Activated CD4-positive, alpha-beta T cell treated with anti-CD3 and anti-CD28 coated beads, Interleukin-2, amount 10 ng/mL, durations not matched to agents 24 days and 14 days (primary cell): ENCODE results near the gene RYR1. TPM values are rescaled to one million over a fixed set of nuclear protein-coding genes. Genes with fewer than 3 reads are reported as not detected.

Experiments
- DNase-seq: peaks from one replicate; pipeline ENCODE4 v3.0.0; 2022
- H3K27ac Mint-ChIP-seq: one replicate; pipeline ENCODE4 v1.8.0; 2022; ENCODE audit warnings: mild to moderate bottlenecking, mixed read lengths
- H3K27me3 Mint-ChIP-seq: one replicate; pipeline ENCODE4 v1.8.0; 2022; ENCODE audit warnings: mixed read lengths
- H3K36me3 Mint-ChIP-seq: one replicate; pipeline ENCODE4 v1.8.0; 2022; ENCODE audit warnings: low read depth, mild to moderate bottlenecking, mixed read lengths
- H3K4me1 Mint-ChIP-seq: one replicate; pipeline ENCODE4 v1.8.0; 2021; ENCODE audit warnings: mixed read lengths
- H3K4me3 Mint-ChIP-seq: one replicate; pipeline ENCODE4 v1.8.0; 2022; ENCODE audit warnings: mild to moderate bottlenecking, moderate library complexity, mixed read lengths
- H3K9me3 Mint-ChIP-seq: one replicate; pipeline ENCODE4 v1.8.0; 2021; ENCODE audit warnings: mixed read lengths
- intact Hi-C: fragments of 100-400 bp; cut with micrococcal nuclease; formaldehyde crosslinking; loops from one replicate; pipeline ENCODE4 v1.15.1; 2023
- total RNA-seq: library from RNA; stranded (reverse); gene quantifications from 2 replicates; pipeline ENCODE4 v1.2.3, GENCODE V29; 2022

RYR1 gene
- 3.6 and 4.0 TPM in 2 replicates for total RNA-seq

DNA sequence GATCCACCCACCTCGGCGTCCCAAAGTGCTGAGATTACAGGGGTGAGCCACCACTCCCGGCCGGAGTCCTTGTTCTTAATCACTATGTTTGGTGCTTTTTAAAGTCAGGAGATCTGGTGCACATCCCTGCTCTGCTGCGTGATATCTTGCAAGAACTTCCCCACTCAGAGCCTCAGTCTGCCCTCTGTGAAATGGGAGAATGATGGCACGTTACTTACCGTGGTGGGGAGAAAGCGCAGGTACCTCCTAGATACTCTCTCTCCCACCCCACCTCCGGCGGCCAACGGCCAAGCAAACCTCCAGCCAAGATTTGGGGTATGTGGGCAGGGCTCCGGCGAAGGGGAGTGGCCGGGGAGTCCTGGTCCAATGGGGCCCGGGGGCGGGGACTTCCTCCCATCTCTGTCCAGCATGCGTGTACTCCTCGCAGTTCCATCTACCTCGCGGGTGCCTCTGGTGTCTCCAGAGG, at the start of gene RYR1:
Gene RYR1, plus strand, starts transcription at position 424 of the 466 bp plus-strand sequence. CDS start 139 bp downstream, outside the sequence.
- peak within 1 kb of the TSS; percentile 74 for H3K27ac Mint-ChIP-seq
- H3K9me3 Mint-ChIP-seq, result no peaks in the 10 kb centered on the region
- peaks cover 15% of the 10 kb centered on the region for H3K27me3 Mint-ChIP-seq
- intact Hi-C loops, result no loop called here
- peaks cover 21% of the 10 kb centered on the region for H3K4me1 Mint-ChIP-seq
- H3K36me3 Mint-ChIP-seq, result no peaks in the 10 kb centered on the region
- DNase-seq, result peak; percentile 87
- H3K4me3 Mint-ChIP-seq, result peak within 1 kb of the TSS; percentile 53

- no peak for DNase-seq
- no peak overlapping the region for H3K27ac Mint-ChIP-seq
- peaks cover 13% of the 10 kb centered on the region for H3K4me1 Mint-ChIP-seq
- H3K4me3 Mint-ChIP-seq, result no peak overlapping the region
- no peaks in the 10 kb centered on the region for H3K9me3 Mint-ChIP-seq
- peaks cover 54% of the 10 kb centered on the region for H3K36me3 Mint-ChIP-seq
- H3K27me3 Mint-ChIP-seq, result peaks cover 4% of the 10 kb centered on the region
- intact Hi-C loops, result no loop called here
These were observed 49.7 kb upstream of the RYR1 start for GRCh38 chr19:38383743-38384142.

DNA sequence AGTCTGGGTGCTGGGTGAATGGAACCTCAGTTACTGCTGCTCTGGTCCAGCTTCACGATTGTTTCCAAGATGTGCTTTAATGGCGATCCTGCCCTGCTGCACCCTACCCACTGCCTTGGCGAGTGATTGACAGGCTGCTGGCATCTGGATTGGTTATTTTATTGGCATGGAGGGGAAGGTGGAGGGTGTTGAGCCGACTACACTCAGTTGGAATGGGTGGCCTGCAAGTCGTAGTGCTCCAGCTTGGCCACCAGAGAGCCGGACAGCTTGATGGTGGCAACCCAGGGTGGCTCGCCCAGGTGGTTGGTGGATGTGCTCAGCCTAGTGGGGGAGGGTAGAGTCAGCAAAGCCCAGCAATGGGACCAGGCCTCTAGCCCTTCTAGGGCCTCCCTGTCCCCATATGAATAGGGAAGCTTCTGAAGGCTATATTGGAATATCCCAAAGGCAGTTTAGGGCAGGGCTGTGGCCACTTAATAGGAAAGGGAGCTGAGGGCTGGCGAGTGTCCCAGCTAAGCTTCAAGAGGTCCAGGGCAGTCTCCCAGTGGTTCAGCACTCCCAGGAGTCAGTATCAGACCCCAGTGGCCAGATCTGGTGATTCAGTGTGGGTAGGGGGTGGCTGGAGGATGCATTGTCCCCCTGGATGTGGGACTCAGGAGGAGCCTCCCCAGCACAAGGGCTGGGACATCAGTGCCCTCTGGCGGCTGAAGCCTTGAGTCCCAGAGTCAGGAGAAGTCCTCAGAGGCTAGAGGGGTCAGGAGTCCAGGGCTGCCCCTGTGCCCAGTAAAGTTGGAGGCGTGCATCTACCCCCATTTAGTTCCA, 49.1 kb upstream of the RYR1 start:
- Mint-ChIP-seq H3K4me3 (no peak overlapping the region), H3K27me3 (peaks cover 6% of the 10 kb centered on the region), H3K36me3 (peaks cover 48% of the 10 kb centered on the region), H3K9me3 (no peaks in the 10 kb centered on the region), H3K27ac (no peak overlapping the region), H3K4me1 (peaks cover 15% of the 10 kb centered on the region)
- intact Hi-C loops, result no loop called here
- no peak for DNase-seq

GRCh38 chr19:38385057-38385803, 48.3 kb upstream of the RYR1 start:
- Mint-ChIP-seq H3K4me1 (peaks cover 16% of the 10 kb centered on the region), H3K9me3 (no peaks in the 10 kb centered on the region), H3K4me3 (peak overlapping the region; percentile 19), H3K36me3 (peaks cover 44% of the 10 kb centered on the region), H3K27ac (no peak overlapping the region), H3K27me3 (peaks cover 11% of the 10 kb centered on the region)
- DNase-seq, result no peak
- intact Hi-C loops, result no loop called here

DNA sequence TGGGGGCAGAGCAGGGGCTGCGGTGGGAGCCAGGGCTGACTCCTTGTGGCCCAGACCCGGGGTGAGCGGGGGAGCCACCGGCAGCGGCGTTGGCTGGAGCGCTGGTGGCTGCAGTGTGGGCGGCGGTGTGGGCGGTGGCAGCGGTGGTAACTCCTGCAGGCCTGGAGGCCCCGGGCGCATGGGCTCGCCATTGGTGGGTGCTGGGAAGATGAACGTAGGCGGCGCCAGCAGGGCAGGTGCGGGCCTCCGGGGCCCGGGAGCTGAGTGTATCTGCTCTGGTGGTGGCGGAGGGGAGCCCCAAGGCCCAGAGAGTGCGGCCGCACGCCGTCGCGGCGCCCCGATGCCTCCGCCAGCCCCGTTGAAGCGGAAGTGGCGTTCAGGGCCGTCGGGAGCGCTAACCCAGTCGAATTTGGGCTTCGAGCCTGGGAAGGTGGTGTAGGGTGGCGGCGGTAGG, 47.7 kb upstream of the RYR1 start:
- intact Hi-C loops, result no loop called here

DNA sequence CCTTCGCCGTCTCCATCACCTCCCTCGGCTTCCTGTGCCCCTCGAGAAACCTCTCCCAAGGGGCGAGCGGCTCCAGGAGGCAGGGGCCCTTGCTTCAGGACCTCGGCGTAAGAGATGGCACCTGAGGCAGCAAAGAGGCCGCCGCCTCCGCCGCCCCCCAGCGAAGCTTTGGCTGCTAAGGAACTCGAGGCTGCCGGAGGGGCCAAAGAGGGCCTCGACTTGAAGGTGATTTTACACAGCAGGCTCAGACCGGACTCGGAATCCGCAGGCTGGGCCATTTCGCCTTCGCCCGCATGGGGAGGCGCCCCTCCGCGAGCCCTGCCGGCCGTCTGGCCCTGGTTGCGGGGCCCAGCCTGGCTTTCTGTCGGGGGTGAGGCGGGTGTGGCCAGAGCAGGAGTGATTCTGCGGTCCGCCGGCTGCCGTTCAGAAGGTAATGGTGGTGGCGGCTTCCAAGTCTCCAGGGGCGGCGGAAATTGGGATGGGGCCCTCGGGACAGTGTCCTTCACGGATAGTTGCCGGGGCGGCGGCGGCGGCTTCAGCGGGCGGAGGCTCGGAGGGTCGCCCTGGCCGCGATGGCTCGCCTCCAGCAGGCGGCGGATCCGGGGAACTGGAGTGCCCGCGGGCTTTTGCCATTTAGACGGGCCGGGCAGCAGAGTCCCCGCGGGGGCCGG, 47.1 kb upstream of the RYR1 start:
- Mint-ChIP-seq H3K27ac (no peak overlapping the region), H3K36me3 (peaks cover 33% of the 10 kb centered on the region), H3K9me3 (no peaks in the 10 kb centered on the region), H3K4me3 (peak overlapping the region; percentile 23), H3K27me3 (peaks cover 19% of the 10 kb centered on the region), H3K4me1 (peaks cover 14% of the 10 kb centered on the region)
- intact Hi-C loops, result no loop called here
- no peak for DNase-seq

More for the DNA sequence above, 47.7 kb upstream of the RYR1 start:
- Mint-ChIP-seq H3K27ac (no peak overlapping the region), H3K4me3 (no peak overlapping the region), H3K4me1 (peaks cover 14% of the 10 kb centered on the region), H3K36me3 (peaks cover 38% of the 10 kb centered on the region), H3K9me3 (no peaks in the 10 kb centered on the region), H3K27me3 (peaks cover 13% of the 10 kb centered on the region)
- DNase-seq, result no peak

- Mint-ChIP-seq H3K4me3 (peak overlapping the region; percentile 90), H3K27ac (peak overlapping the region; percentile 39)
These were observed 46.4 kb upstream of the RYR1 start for GRCh38 chr19:38386971-38387549.

DNA sequence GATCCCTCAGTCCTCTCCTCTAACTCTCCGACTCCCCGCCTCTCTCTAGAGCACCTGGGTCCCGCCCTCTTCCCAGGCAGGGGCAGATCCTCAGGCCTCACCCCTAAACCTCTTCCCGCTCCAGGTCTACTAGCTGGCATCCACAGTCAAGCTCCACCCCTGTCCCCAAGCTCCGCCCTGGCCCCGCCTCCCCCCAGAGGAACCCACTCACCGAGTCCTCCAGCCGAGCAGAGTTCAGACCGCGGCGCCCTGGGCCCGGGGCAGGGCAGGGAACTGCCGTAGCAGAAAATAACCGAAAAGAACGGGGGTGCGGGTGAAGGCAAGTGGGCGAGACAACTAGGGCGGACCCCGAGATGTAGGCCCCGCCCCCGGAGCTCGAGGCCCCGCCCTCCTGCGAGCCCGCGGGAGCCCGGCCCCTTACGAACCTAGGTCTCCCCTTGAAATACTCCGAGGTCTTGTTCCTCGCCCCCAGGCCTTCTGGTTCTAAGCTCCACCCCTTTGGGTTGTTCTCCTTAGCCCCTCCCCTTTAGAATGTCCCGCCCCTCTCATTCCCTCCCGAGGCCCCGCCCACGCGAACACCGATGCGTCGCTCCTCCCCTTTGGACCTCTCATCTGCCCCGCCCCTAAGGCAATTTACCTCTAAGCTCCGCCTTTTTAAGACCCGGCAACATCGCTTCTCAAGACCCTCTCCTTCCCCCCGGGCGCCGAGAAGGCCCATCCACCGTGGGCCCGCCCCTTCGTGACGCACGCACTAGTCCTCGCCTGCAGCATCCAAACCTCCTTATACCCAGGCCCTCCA, 45.7 kb upstream of the RYR1 start, which contains the start of gene GGN:
Gene GGN, minus strand, starts transcription at position 485 of the 799 bp plus-strand sequence. CDS start 773 bp downstream, outside the sequence.
- peak; percentile 94 for DNase-seq
- peaks cover 23% of the 10 kb centered on the region for H3K36me3 Mint-ChIP-seq
- intact Hi-C loops, result loop anchor here (1.0 kb wide), 2 partner anchors 13 to 51 kb away; partner anchors contain the start of gene PSMD8
- peaks cover 23% of the 10 kb centered on the region for H3K27me3 Mint-ChIP-seq
- peak within 1 kb of the TSS; percentile 72 for H3K27ac Mint-ChIP-seq
- H3K9me3 Mint-ChIP-seq, result no peaks in the 10 kb centered on the region
- H3K4me3 Mint-ChIP-seq, result peak within 1 kb of the TSS; percentile 90
- H3K4me1 Mint-ChIP-seq, result peaks cover 17% of the 10 kb centered on the region

More at GRCh38 chr19:38386971-38387549, 46.4 kb upstream of the RYR1 start:
- H3K4me1 Mint-ChIP-seq, result peaks cover 14% of the 10 kb centered on the region
- DNase-seq, result no peak
- H3K27me3 Mint-ChIP-seq, result peaks cover 21% of the 10 kb centered on the region
- intact Hi-C loops, result loop anchor here (1.0 kb wide), 1 partner anchor 13 kb away; the partner anchor contains the start of gene PSMD8
- H3K36me3 Mint-ChIP-seq, result peaks cover 27% of the 10 kb centered on the region
- no peaks in the 10 kb centered on the region for H3K9me3 Mint-ChIP-seq

- no peak for DNase-seq
- Mint-ChIP-seq H3K9me3 (no peaks in the 10 kb centered on the region), H3K4me3 (peak within 1 kb of the TSS; percentile 90), H3K4me1 (peaks cover 19% of the 10 kb centered on the region), H3K27me3 (peaks cover 24% of the 10 kb centered on the region), H3K27ac (peak within 1 kb of the TSS; percentile 72), H3K36me3 (peaks cover 17% of the 10 kb centered on the region)
- intact Hi-C loops, result loop anchor here (1.0 kb wide), 1 partner anchor 52 kb away; no protein-coding TSS in a partner anchor
These were observed 45.0 kb upstream of the RYR1 start, which contains the start of gene SPRED3 for GRCh38 chr19:38388349-38389100. SPRED3 (plus strand) TSS chr19:38388697; CDS start chr19:38390303, 1,606 bp downstream.

DNA sequence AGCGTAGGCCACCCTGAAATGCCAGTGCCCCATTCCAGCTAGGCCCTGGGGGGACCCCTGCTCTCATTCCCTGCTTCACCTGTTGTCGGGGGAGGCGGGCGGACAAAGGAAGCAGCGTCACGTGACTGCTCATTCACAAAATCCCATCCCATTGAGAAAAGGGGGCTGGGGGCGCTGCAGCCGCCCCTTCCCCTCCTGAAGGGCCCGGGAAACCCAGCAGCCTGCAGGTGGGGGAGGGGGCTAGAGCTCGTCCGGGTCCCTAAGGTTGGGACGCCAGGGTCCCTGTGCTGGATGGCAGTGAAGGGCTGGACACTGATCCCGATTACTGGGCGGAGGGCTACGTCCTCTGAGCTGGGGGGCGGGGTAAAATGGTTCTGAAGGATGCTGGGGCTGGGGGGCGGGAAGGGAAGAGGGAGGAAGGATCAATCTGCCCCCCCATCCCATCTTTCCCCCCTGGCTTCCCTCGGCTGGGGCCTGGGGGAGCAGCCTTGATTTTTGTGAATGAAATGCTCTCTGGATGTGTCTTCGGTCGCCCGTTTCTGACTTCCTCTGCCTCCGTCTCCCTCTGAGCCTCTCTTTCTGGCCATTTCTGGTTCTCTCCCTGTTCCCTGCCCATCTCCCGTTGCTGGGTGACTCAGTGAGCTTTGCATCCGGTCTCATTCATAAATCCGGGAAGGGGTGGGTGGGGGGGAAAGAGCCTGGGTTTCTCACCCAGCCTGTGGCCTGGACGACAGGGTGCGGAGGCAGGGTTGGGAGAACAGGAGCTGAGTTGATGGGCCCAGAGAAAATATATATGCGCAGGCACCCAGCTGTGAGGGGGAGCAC, 44.2 kb upstream of the RYR1 start:
- Mint-ChIP-seq H3K4me3 (peak overlapping the region; percentile 32), H3K9me3 (no peaks in the 10 kb centered on the region), H3K36me3 (peaks cover 13% of the 10 kb centered on the region), H3K4me1 (peaks cover 22% of the 10 kb centered on the region), H3K27me3 (peaks cover 29% of the 10 kb centered on the region), H3K27ac (no peak overlapping the region)
- intact Hi-C loops, result no loop called here
- no peak for DNase-seq
